HG03060 (cell line): ENCODE results near the gene ZCWPW1.
A peak's percentile ranks its signal among the peaks of the same experiment; 100 is the strongest.

ENCODE experiments used
- ATAC-seq: cut with Tn5 transposase; IDR thresholded peaks from one replicate; pipeline ENCODE4 v1.9.1; 2021; ENCODE audit warnings: low read depth, moderate number of reproducible peaks; ENCODE audit not compliant: unreplicated experiment

Gene ZCWPW1

GRCh38 chr7:100433592-100434296, 5.2 kb upstream of the ZCWPW1 start:
- ATAC-seq = no peak

DNA sequence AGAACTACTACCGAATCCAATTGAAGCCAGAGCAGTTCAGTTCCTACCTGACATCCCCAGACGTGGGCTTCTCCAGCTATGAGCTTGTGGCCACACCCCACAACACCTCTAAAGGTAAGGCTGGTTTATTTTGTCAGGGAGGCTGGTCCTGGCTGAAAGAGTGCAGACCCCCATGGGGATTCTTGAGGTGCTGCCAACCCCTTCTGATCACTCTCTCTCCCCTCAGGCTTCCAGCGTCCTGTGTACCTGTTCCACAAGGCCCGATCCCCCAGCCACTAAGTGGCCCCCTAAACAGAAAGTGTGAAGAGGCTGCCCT, 4.7 kb upstream of the ZCWPW1 start:
- no peak for ATAC-seq

- ATAC-seq = no peak
These were observed 4.2 kb upstream of the ZCWPW1 start for GRCh38 chr7:100432621-100433275.

- no peak for ATAC-seq
These were observed 3.5 kb upstream of the ZCWPW1 start for GRCh38 chr7:100432053-100432452.

DNA sequence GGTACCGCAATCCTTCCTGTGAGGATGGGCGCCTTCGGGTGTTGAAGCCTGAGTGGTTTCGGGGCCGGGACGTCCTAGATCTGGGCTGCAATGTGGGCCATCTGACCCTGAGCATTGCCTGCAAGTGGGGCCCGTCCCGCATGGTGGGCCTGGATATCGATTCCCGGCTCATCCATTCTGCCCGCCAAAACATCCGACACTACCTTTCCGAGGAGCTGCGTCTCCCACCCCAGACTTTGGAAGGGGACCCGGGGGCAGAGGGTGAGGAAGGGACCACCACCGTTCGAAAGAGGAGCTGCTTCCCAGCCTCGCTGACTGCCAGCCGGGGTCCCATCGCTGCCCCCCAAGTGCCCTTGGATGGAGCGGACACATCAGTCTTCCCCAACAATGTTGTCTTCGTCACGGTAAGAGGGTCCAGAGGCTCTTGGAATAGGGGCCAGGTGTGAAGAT, 2.8 kb upstream of the ZCWPW1 start:
- ATAC-seq = no peak

DNA sequence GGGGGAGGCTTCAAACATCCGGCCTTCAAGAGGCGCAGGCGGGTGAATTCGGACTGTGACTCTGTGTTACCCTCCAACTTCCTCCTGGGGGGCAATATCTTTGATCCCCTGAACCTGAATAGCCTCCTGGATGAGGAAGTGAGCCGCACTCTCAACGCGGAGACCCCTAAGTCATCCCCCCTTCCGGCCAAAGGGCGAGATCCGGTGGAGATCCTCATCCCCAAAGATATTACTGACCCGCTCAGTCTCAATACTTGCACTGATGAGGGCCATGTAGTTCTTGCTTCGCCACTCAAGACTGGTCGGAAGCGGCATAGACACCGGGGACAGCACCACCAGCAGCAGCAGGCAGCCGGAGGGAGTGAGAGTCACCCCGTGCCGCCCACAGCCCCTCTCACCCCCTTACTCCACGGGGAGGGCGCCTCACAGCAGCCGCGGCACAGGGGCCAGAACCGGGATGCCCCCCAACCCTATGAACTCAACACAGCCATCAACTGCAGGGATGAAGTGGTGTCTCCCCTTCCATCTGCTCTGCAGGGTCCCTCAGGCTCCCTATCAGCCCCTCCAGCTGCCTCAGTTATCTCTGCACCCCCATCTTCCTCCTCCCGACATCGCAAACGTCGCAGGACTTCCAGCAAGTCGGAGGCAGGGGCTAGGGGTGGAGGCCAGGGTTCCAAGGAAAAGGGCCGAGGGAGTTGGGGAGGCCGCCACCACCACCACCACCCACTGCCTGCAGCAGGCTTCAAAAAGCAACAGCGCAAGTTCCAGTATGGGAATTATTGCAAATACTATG, 2.2 kb upstream of the ZCWPW1 start:
- ATAC-seq = no peak

GRCh38 chr7:100429637-100430492, 1.4 kb upstream of the ZCWPW1 start, which contains the start of gene MEPCE:
TSS of gene MEPCE (plus strand) at chr7:100429831. CDS start at chr7:100430019, 188 bp downstream.
- peak; percentile 17 for ATAC-seq

DNA sequence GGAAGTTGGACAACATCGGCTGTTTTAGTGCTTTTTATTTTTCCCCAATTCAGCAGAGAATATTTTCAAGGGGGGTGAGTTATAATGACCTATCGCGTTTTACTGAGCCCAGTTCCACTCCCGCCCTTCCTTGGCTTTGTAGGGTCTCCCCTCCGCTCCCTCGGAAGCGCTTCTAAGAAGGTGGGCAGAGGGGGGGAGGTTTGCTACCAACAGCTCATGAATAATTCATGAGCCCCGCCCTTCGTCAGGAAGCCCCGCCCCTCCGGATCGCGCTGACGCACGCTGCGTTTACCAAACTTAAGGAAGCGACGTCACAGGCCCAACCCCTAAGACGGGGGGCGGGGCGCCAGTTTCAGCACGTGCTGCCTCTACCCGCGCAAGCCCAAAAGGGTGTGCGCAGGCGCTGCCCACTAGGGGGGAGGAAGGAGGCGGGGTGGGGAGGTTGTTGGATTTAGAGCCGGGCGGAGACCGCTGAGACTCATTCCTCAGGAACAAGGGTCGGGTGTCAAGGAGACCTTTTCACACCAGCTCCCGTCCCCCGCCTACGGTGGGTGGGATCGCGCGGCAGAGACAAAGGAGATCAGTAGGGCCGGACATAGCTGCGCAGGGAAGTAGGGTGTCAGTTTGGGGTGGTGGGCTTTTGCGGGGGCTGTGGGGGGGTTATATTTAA, 599 bp upstream of the ZCWPW1 start:
- peak; percentile 22 for ATAC-seq

GRCh38 chr7:100427762-100428198, 723 bp downstream of the ZCWPW1 start:
- no peak for ATAC-seq

DNA sequence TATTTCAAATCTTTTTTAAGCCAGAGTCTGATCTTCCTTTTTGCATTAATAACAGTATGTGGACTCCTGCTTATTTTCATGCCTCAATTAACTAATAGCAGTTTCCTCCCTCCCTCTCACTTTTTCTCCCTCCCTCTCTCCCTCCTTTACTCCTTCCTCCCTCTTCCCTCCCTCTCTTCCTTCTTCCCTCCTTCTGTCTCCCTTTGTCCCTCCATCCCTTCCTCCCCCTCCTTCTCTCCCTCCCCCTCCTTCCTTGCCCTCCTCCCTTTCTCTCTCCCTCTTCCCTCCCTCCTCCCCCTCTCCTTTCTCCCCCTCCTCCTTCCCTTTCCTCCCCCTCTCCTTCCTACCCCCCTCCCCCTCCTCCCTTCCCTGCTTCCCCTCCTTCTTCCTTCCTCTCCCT, 2.0 kb downstream of the ZCWPW1 start:
- ATAC-seq = no peak

GRCh38 chr7:100425347-100425746, 3.2 kb downstream of the ZCWPW1 start:
- ATAC-seq = no peak

- no peak for ATAC-seq
These were observed 5.2 kb downstream of the ZCWPW1 start for GRCh38 chr7:100423315-100423714.

DNA sequence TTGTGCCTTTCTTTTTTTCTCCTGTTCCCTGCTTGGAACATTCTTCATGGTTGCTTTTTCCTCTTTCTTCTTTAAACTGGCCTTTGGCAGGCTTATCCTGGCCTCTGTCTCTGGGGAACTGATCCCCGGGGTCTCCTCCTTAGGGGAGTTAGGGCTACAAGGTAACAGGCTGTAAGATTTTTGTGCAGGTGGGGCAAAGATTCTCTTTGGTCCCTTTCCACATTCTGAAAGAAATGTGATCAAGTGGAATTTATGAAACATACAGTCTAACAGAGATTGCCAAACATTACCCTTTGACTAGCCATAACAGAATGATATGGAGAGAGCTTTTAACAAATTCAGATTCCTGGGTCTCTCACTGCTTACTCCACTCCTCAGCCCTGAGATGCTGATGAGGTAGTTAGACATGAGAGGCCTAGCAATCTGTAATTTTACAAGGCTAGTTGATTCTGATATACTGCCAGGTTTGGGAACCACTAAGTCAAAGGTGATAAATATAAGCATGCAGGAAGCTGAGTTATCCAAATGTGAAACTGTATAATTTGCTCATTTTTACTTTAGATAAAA, 8.8 kb downstream of the ZCWPW1 start:
- ATAC-seq = no peak

DNA sequence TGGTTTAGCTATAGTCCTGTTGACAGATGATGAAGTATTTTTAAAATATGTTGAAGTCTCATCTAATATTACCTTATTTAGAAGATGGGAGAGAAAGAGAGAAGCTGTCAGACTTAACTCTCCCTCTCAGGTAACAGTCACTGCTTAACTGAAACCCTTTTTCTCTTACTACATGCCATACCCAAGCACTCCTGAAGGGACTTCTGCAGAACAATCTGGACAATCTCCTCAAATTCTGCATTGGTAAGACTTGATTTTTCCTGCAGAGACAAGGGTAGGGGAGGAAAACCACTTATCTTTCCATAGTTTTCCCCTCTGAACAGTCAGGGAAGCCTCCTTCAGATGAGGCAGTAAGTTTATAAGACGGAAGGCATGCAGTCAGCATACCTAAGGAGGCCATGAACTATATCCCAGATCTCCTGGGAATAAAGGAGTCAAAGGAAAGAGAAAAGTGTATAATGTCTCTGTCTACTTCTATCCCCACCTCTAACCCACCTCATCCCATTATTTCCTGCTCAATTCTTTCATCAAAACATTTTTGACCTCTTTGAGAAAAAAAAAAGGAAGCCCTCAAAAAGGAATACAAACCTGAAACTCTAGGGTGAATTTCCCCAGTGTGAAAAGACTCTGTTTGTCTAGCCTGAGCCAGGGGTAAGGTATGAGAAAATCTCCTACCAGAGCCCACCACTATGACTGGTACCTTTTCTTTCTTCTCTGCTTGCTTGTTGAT, 9.4 kb downstream of the ZCWPW1 start:
- no peak for ATAC-seq

- ATAC-seq = no peak
These were observed 13.1 kb downstream of the ZCWPW1 start for GRCh38 chr7:100415448-100415847.

DNA sequence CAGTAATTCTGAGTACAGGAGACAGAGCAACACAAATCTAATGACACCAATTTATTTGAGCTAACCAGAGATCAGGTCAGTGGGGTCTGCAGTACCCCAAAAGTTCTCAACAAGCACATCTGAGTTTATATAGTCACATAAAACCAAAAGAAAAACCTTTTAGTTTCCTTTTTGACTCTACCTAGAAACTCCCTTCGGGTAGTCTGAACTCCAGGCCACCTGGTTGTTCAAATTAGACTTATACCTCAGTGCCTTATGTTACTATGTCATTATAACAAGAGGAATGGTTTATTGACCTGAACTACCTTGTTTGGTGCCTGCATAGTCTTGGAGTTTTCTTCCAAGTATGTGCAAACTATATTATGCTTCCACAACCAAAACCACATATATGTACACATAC, 14.6 kb downstream of the ZCWPW1 start:
- no peak for ATAC-seq

DNA sequence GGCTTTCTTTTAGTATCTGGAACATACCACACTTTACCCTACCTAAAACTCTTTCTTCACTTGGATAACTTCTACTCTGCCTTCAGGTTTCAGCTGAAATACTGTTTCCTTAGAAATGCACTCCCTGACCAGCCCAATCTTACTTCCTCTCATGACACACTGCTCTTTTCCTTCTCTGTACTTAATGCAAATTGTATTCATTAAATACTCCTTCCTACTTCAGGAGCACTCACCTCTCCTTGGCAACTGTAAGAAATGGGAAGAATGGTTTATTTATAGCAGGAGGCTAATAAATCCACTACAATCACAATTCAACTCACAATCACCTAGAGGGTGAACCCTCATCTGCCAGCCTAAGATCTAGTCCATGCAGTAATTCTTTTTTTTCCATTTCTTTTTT, 15.2 kb downstream of the ZCWPW1 start:
- ATAC-seq = no peak

GRCh38 chr7:100411101-100411500, 17.4 kb downstream of the ZCWPW1 start:
- ATAC-seq = no peak
